Trophoblast cell (in vitro differentiated cells and primary cell): ENCODE results near the gene POLR3H.
A peak's percentile ranks its signal among the peaks of the same experiment; 100 is the strongest.
"Not testable (repeated sequence)": the region's sequence is repeated elsewhere in the genome, so short reads cannot be mapped to it uniquely, and the experiment has no call there.

Experiments
- DNase-seq, 2 donors: peaks; one replicate each; pipeline ENCODE4 v3.0.0-alpha.2; 2016
- H2AFZ ChIP-seq: 2 replicates; pipeline ENCODE4 v1.6.1; 2013; ENCODE audit warnings: low read length, moderate library complexity, mild to moderate bottlenecking; ENCODE audit not compliant: insufficient read depth, poor library complexity
- H2AK5ac ChIP-seq: 2 replicates; pipeline ENCODE4 v1.6.1; 2013; ENCODE audit warnings: mild to moderate bottlenecking, low read length
- H2BK120ac ChIP-seq: 2 replicates; pipeline ENCODE4 v1.6.1; 2013; ENCODE audit warnings: low read length, mild to moderate bottlenecking, moderate library complexity; ENCODE audit not compliant: insufficient read depth, poor library complexity
- H2BK12ac ChIP-seq: 2 replicates; pipeline ENCODE4 v1.6.1; 2013; ENCODE audit warnings: mild to moderate bottlenecking, low read length, moderate library complexity
- H2BK5ac ChIP-seq: 2 replicates; pipeline ENCODE4 v1.6.1; 2013; ENCODE audit warnings: low read length, low read depth, moderate library complexity, mild to moderate bottlenecking; ENCODE audit not compliant: poor library complexity
- H3K14ac ChIP-seq: 2 replicates; pipeline ENCODE4 v1.6.1; 2013; ENCODE audit warnings: mild to moderate bottlenecking, low read length
- H3K18ac ChIP-seq: 2 replicates; pipeline ENCODE4 v1.6.1; 2013; ENCODE audit warnings: mild to moderate bottlenecking, low read length
- H3K23ac ChIP-seq: 2 replicates; pipeline ENCODE4 v1.6.1; 2013; ENCODE audit warnings: low read length
- H3K27ac ChIP-seq: 2 replicates; pipeline ENCODE4 v1.5.1; 2013; ENCODE audit warnings: low read depth, mild to moderate bottlenecking, inconsistent platforms, low read length, moderate library complexity
- H3K27me3 ChIP-seq: 2 replicates; pipeline ENCODE4 v1.6.1; 2013; ENCODE audit warnings: inconsistent platforms, mild to moderate bottlenecking, low read length, moderate library complexity; ENCODE audit not compliant: insufficient read depth
- H3K36me3 ChIP-seq, 2 experiments: 1 replicate in 1 of 2; 2 replicates in 1 of 2; pipeline ENCODE4 v1.6.1; 2013; ENCODE audit warnings: low read length in 2 of 2, mild to moderate bottlenecking in 2 of 2, moderate library complexity in 1 of 2; ENCODE audit not compliant: insufficient read depth in 2 of 2, control insufficient read depth in 1 of 2
- H3K4ac ChIP-seq: 2 replicates; pipeline ENCODE4 v1.6.1; 2013; ENCODE audit warnings: low read depth, mild to moderate bottlenecking, low read length, moderate library complexity
- H3K4me1 ChIP-seq, 2 experiments: 1 replicate in 1 of 2; 2 replicates in 1 of 2; pipeline ENCODE4 v1.6.1; 2013; ENCODE audit warnings: low read length in 2 of 2, mild to moderate bottlenecking in 2 of 2, moderate library complexity in 1 of 2; ENCODE audit not compliant: insufficient read depth in 2 of 2, control insufficient read depth in 1 of 2
- H3K4me2 ChIP-seq: 2 replicates; pipeline ENCODE4 v1.6.1; 2013; ENCODE audit warnings: inconsistent platforms, mild to moderate bottlenecking, low read length, moderate library complexity
- H3K4me3 ChIP-seq: 2 replicates; pipeline ENCODE4 v1.5.1; 2013; ENCODE audit warnings: mild to moderate bottlenecking, low read depth, low read length, inconsistent platforms
- H3K79me1 ChIP-seq: one replicate; pipeline ENCODE4 v1.6.1; 2013; ENCODE audit warnings: low read length
- H3K79me2 ChIP-seq: 2 replicates; pipeline ENCODE4 v1.6.1; 2013; ENCODE audit warnings: low read length, mild to moderate bottlenecking; ENCODE audit not compliant: control insufficient read depth, insufficient read depth, poor library complexity
- H3K9ac ChIP-seq: 2 replicates; pipeline ENCODE4 v1.6.1; 2013; ENCODE audit warnings: mild to moderate bottlenecking, low read length
- H3K9me3 ChIP-seq: 2 replicates; pipeline ENCODE4 v1.6.1; 2013; ENCODE audit warnings: low read depth, mild to moderate bottlenecking, control low read depth, inconsistent platforms, low read length; ENCODE audit not compliant: insufficient read depth
- H4K12ac ChIP-seq: 2 replicates; pipeline ENCODE4 v1.6.1; 2013; ENCODE audit warnings: low read depth, mild to moderate bottlenecking, low read length, moderate library complexity
- H4K8ac ChIP-seq: 2 replicates; pipeline ENCODE4 v1.6.1; 2013; ENCODE audit warnings: low read depth, mild to moderate bottlenecking, low read length, moderate library complexity
- H4K91ac ChIP-seq: one replicate; pipeline ENCODE4 v1.6.1; 2013; ENCODE audit warnings: low read depth, mild to moderate bottlenecking, low read length, moderate library complexity
- WGBS: extraction: QIAGEN DNeasy Blood & Tissue Kit; methylation state at CpG from one replicate; pipeline ENCODE4 v1.1.7; 2013; ENCODE audit warnings: missing lambda C conversion rate; ENCODE audit not compliant: insufficient read length, insufficient coverage; ENCODE audit errors: extremely low coverage; 5-methylcytosine and 5-hydroxymethylcytosine counted together

Gene POLR3H

DNA sequence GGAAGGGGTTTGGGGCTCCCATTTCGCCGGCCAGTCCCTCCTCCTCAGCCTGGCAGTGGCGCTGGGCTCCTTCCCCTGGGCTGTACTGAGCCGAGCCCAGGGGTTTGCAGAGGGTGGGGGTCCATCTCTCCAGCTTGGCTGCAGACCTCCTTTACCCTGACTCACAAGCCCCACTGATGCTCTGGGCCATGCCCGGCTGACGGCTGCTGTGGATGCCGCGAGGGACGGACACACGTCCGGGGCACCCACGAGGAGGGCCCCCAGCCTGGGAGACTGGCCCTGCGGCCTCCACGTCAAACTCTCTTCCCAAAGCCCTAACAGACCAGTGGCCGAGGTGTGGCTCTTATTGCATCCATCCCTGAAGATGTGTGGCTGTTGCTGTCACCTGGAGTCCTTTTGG lies 31.3 kb upstream of the POLR3H start:
- Histone ChIP-seq H3K9me3 (no peaks in the 10 kb centered on the region), H3K36me3 (peaks cover 45 to 50% of the 10 kb centered on the region in 2 experiments), H3K18ac (no peak overlapping the region), H3K79me1 (no peaks in the 10 kb centered on the region), H3K23ac (no peak overlapping the region), H2AK5ac (no peak overlapping the region), H3K4me3 (no peak overlapping the region), H2AFZ (no peak overlapping the region), H3K9ac (no peak overlapping the region), H4K8ac (no peak overlapping the region), H4K91ac (no peak overlapping the region), H2BK5ac (no peak overlapping the region), H4K12ac (no peak overlapping the region), H3K79me2 (no peaks in the 10 kb centered on the region), H3K27ac (no peak overlapping the region), H2BK12ac (no peak overlapping the region), H3K14ac (no peak overlapping the region), H3K4me1 (no peaks in the 10 kb centered on the region), H3K27me3 (no peaks in the 10 kb centered on the region), H3K4me2 (no peak overlapping the region), H2BK120ac (no peak overlapping the region), H3K4ac (no peak overlapping the region)
- no CpG with 5 or more reads among the region's 15 CpGs for WGBS
- DNase-seq = no peak

DNA sequence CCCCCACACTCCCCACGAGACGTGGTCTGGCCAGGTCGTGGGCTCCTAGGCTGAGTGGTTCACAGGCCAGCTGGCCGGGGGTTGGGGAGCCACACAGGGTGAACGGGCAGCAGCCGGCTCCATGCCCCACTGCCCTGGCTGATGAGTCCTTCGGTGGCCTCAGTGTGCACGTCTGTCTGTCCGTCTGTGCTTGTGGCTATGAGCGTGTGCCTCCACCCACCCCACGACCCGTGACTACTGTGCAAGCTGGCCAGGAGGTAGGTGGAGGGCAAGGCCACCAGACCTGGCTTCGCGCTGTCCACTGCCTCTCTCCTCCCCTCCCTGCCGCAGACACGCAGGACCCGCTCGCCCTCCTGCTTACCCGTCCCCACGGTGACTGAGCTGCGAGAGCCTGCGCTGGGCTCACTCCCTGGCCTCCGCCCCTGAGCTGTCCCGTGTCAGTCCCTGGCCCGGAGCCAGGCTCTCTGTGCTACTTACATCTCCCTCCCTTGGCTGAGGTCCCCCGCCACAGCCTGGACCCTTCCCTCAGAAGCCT lies 30.6 kb upstream of the POLR3H start:
- no peak overlapping the region for H3K23ac ChIP-seq
- peak overlapping the region; percentile 45 for H3K4me3 ChIP-seq
- H3K27me3 ChIP-seq = no peaks in the 10 kb centered on the region
- no peak overlapping the region for H2BK12ac ChIP-seq
- H3K36me3 ChIP-seq = peaks cover 41 to 45% of the 10 kb centered on the region in 2 experiments
- no peak overlapping the region for H3K14ac ChIP-seq
- no peak overlapping the region for H4K12ac ChIP-seq
- no peak overlapping the region for H3K27ac ChIP-seq
- no peaks in the 10 kb centered on the region for H3K4me1 ChIP-seq
- H3K79me2 ChIP-seq = no peaks in the 10 kb centered on the region
- H4K91ac ChIP-seq = no peak overlapping the region
- no peak overlapping the region for H2AFZ ChIP-seq
- H2AK5ac ChIP-seq = no peak overlapping the region
- H3K9ac ChIP-seq = no peak overlapping the region
- H4K8ac ChIP-seq = no peak overlapping the region
- no peaks in the 10 kb centered on the region for H3K79me1 ChIP-seq
- no peak overlapping the region for H3K4ac ChIP-seq
- no peak overlapping the region for H2BK5ac ChIP-seq
- no peak overlapping the region for H3K4me2 ChIP-seq
- no peak for DNase-seq
- no CpG with 5 or more reads among the region's 26 CpGs for WGBS
- no peak overlapping the region for H3K18ac ChIP-seq
- H3K9me3 ChIP-seq = no peaks in the 10 kb centered on the region
- no peak overlapping the region for H2BK120ac ChIP-seq

DNA sequence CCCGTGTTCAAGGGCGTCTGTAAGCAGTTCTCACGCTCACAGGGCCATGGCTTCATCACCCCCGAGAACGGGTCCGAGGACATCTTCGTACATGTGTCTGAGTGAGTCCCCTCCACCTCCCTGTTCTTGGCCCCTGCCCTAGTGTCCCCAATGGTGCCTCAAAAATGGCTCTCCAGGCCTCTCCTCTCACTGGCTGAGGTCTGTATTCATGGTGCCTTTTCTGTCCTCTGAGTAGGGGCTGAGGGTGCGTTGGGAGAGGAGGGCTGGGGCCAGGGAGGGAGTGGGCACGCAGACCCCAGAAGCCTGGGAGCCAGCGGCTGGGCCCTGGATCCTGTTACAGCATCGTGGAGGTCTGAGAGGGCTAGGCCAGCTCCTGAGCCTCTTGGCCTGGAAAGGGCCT lies 29.4 kb upstream of the POLR3H start:
- H4K8ac ChIP-seq = no peak overlapping the region
- no peak overlapping the region for H3K18ac ChIP-seq
- peaks cover 32 to 35% of the 10 kb centered on the region in 2 experiments for H3K36me3 ChIP-seq

DNA sequence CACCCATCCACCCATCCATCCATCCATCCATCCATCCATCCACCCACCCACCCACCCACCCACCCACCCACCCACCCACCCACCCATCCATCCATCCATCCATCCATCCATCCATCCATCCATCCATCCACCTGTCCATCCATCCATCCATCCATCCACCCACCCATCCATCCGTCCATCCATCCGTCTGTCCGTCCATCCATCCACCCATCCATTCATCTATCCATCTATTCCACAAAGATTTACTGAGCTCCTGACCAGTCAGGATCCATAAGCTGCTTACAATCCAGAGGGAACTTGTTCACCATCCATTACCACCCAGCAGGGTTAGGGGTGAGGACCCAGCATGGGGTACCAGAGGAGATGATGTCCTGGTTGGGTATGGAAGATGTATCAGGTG lies 28.0 kb upstream of the POLR3H start:
- not testable (repeated sequence) for H3K9me3 ChIP-seq, H3K27ac ChIP-seq, H2BK120ac ChIP-seq, H2AK5ac ChIP-seq, H2BK12ac ChIP-seq, H3K4me3 ChIP-seq, H2AFZ ChIP-seq, H4K91ac ChIP-seq, H4K8ac ChIP-seq, H3K23ac ChIP-seq, H3K4me2 ChIP-seq, H3K79me2 ChIP-seq, H3K27me3 ChIP-seq, H3K79me1 ChIP-seq, H3K4me1 ChIP-seq, H3K14ac ChIP-seq, H3K4ac ChIP-seq, DNase-seq, H4K12ac ChIP-seq, H3K18ac ChIP-seq, H2BK5ac ChIP-seq, H3K9ac ChIP-seq
- 100% methylated on average over 1 of the region's 3 CpGs for WGBS
- H3K36me3 ChIP-seq = peaks cover 19 to 22% of the 10 kb centered on the region in 2 experiments

More for the DNA sequence above, 29.4 kb upstream of the POLR3H start:
- no peak overlapping the region for H3K23ac ChIP-seq
- H3K4me1 ChIP-seq = no peaks in the 10 kb centered on the region
- H3K14ac ChIP-seq = no peak overlapping the region
- no peaks in the 10 kb centered on the region for H3K27me3 ChIP-seq
- H3K9ac ChIP-seq = no peak overlapping the region
- no CpG with 5 or more reads among the region's 11 CpGs for WGBS
- H3K4ac ChIP-seq = no peak overlapping the region
- no peak overlapping the region for H2AK5ac ChIP-seq
- no peaks in the 10 kb centered on the region for H3K79me2 ChIP-seq
- no peak overlapping the region for H2BK5ac ChIP-seq
- no peak overlapping the region for H2BK120ac ChIP-seq
- H3K9me3 ChIP-seq = no peaks in the 10 kb centered on the region
- H3K27ac ChIP-seq = no peak overlapping the region
- no peak overlapping the region for H3K4me3 ChIP-seq
- H3K79me1 ChIP-seq = no peaks in the 10 kb centered on the region
- no peak overlapping the region for H3K4me2 ChIP-seq
- H2AFZ ChIP-seq = no peak overlapping the region
- H2BK12ac ChIP-seq = no peak overlapping the region
- DNase-seq = no peak
- H4K91ac ChIP-seq = no peak overlapping the region
- no peak overlapping the region for H4K12ac ChIP-seq
